A549 (cell line): ENCODE data around the gene FCN1. TPM values are rescaled to one million over a fixed set of nuclear protein-coding genes. Genes with fewer than 3 reads are reported as not detected.

Experiments used
- ATAC-seq, 2 experiments: fragments of 200-7000 bp in 1 of 2; fragments of >200 bp in 1 of 2; cut with Nextera tagmentation in 1 of 2; cut with Tn5 transposase in 1 of 2; 3 replicates each; pipeline versions ENCODE4 v1.8.0 to v1.9.1; 2018 to 2020; ENCODE audit warnings: mild to moderate bottlenecking in 1 of 2, moderate library complexity in 1 of 2
- CTCF ChIA-PET: fragments of 300-600 bp; sonication (Branson Sonifier 250); formaldehyde crosslinking; extraction: SDS; loops from one replicate; lab custom pipeline; 2021; ENCODE audit warnings: antibody characterized with exemption, inconsistent platforms; lab: Yijun Ruan, JAX
- POLR2A ChIA-PET: fragments of 350-600 bp; formaldehyde crosslinking; extraction: SDS; loops from one replicate; lab custom pipeline; 2021; ENCODE audit warnings: antibody characterized with exemption, inconsistent platforms; lab: Yijun Ruan, JAX
- DNase-seq, 2 experiments: peaks; one replicate each; pipeline versions ENCODE4 v3.0.0 to v3.0.0-alpha.2; 2011 to 2016; ENCODE audit warnings: low read depth in 1 of 2, low spot score in 1 of 2
- FAIRE-seq: peaks from 2 replicates; lab custom pipeline; 2011; peaks lifted over from hg19 to GRCh38; lab: Jason Lieb, UNC
- H3K27ac ChIP-seq, 2 experiments: fragments of >200 bp; sonication (Bioruptor Twin); formaldehyde crosslinking; 3 replicates each; pipeline ENCODE4 v1.5.1; 2016 to 2017
- H3K4me1 ChIP-seq: fragments of >200 bp; sonication (Bioruptor Twin); formaldehyde crosslinking; 3 replicates; pipeline ENCODE4 v1.6.1; 2016
- H3K4me2 ChIP-seq: fragments of >200 bp; sonication (Bioruptor Twin); formaldehyde crosslinking; 3 replicates; pipeline ENCODE4 v1.6.1; 2016
- H3K4me3 ChIP-seq: fragments of >200 bp; sonication (Bioruptor Twin); formaldehyde crosslinking; 3 replicates; pipeline ENCODE4 v1.5.1; 2016
- H3K9me3 ChIP-seq: fragments of >200 bp; sonication (Bioruptor Twin); formaldehyde crosslinking; 3 replicates; pipeline ENCODE4 v1.6.1; 2016
- BHLHE40 ChIP-seq: IDR thresholded peaks from 2 replicates; pipeline ENCODE4 v1.6.1; 2012; ENCODE audit warnings: low read depth, low read length, inconsistent platforms
- CBX2 ChIP-seq: fragments of 200-600 bp; sonication (generic); IDR thresholded peaks from 2 replicates; pipeline ENCODE4 v1.6.1; 2016; ENCODE audit warnings: low read depth, mild to moderate bottlenecking, borderline replicate concordance
- CHD2 ChIP-seq: fragments of 150-350 bp; IDR thresholded peaks from 2 replicates; pipeline ENCODE4 v1.6.1; 2014; ENCODE audit warnings: low read length; ENCODE audit not compliant: partially characterized antibody
- EHMT2 ChIP-seq: fragments of 200-600 bp; sonication (generic); IDR thresholded peaks from 2 replicates; pipeline ENCODE4 v1.6.1; 2016; ENCODE audit warnings: antibody characterized with exemption, low read depth, mild to moderate bottlenecking, moderate library complexity
- EP300 ChIP-seq, 2 experiments: fragments of >200 bp; sonication (Bioruptor Twin); formaldehyde crosslinking; IDR thresholded peaks; 2 replicates in 1 of 2; 3 replicates in 1 of 2; pipeline ENCODE4 v1.6.1; 2016 to 2017
- FOSB ChIP-seq: fragments of 250-450 bp; sonication (Bioruptor Pico); IDR thresholded peaks from 2 replicates; pipeline ENCODE4 v1.5.0; 2020; ENCODE audit warnings: mild to moderate bottlenecking, moderate library complexity
- FOSL2 ChIP-seq, 2 experiments: fragments of 450-650 bp in 1 of 2; fragments of >200 bp in 1 of 2; sonication (Bioruptor Twin) in 1 of 2; formaldehyde crosslinking; IDR thresholded peaks; 2 replicates each; pipeline versions ENCODE4 v1.5.0 to v1.6.1; 2016 to 2020; ENCODE audit warnings: mild to moderate bottlenecking in 1 of 2, moderate library complexity in 1 of 2
- GATA3 ChIP-seq: IDR thresholded peaks from 2 replicates; pipeline ENCODE4 v1.6.1; 2012; ENCODE audit warnings: borderline replicate concordance
- HDAC2 ChIP-seq: fragments of 200-600 bp; sonication (generic); IDR thresholded peaks from 2 replicates; pipeline ENCODE4 v1.6.1; 2016
- HEYL ChIP-seq: fragments of 250-450 bp; sonication (Bioruptor Pico); IDR thresholded peaks from 2 replicates; pipeline ENCODE4 v1.8.0; 2021; ENCODE audit warnings: mild to moderate bottlenecking, moderate library complexity
- JUN ChIP-seq, 2 experiments: fragments of >200 bp; sonication (Bioruptor Twin); formaldehyde crosslinking; IDR thresholded peaks; 2 replicates in 1 of 2; 3 replicates in 1 of 2; pipeline ENCODE4 v1.6.1; 2016 to 2017
- MAZ ChIP-seq: fragments of 150-350 bp; IDR thresholded peaks from 2 replicates; pipeline ENCODE4 v1.6.1; 2014; ENCODE audit warnings: antibody characterized with exemption, low read depth, low read length, borderline replicate concordance
- NPAS2 ChIP-seq: fragments of 250-450 bp; sonication (Bioruptor Pico); IDR thresholded peaks from 2 replicates; pipeline ENCODE4 v1.8.0; 2022; ENCODE audit warnings: mild to moderate bottlenecking, moderate library complexity, borderline replicate concordance
- RNF2 ChIP-seq: fragments of 200-600 bp; sonication (generic); IDR thresholded peaks from 2 replicates; pipeline ENCODE4 v1.6.1; 2016; ENCODE audit warnings: low read depth, mild to moderate bottlenecking, antibody characterized with exemption, moderate library complexity, borderline replicate concordance
- TFCP2L1 ChIP-seq: fragments of 250-450 bp; sonication (Bioruptor Pico); IDR thresholded peaks from 2 replicates; pipeline ENCODE4 v1.5.0; 2021; ENCODE audit warnings: mild to moderate bottlenecking
- TP53 ChIP-seq: fragments of 250-450 bp; sonication (Bioruptor Pico); IDR thresholded peaks from 2 replicates; pipeline ENCODE4 v1.5.0; 2021; ENCODE audit warnings: mild to moderate bottlenecking, moderate library complexity
- WGBS: methylation state at CpG from one replicate; pipeline ENCODE4 v1.1.6; 2017; ENCODE audit errors: missing lambda C conversion rate; 5-methylcytosine and 5-hydroxymethylcytosine counted together
- polyA plus RNA-seq, 4 experiments: library from polyadenylated mRNA; depleted of rRNA in 3 of 4; stranded (reverse); fragments of >200 nt; fragmentation: RNase III in 1 of 4; extraction: RNeasy Plus Mini Kit Qiagen cat#74134 plus additional on column Dnase treatment in 1 of 4; gene quantifications; 2 replicates in 3 of 4; 3 replicates in 1 of 4; pipeline ENCODE4 v1.2.3, GENCODE V29; 2011 to 2017
- TF ChIP-seq, protein P1 (sequence below): fragments of 150-350 bp; IDR thresholded peaks from 2 replicates; pipeline ENCODE4 v1.6.1; 2014; ENCODE audit warnings: low read depth, mild to moderate bottlenecking, low read length
- TF ChIP-seq, protein P2 (sequence below): fragments of 450-650 bp; IDR thresholded peaks from 2 replicates; pipeline ENCODE4 v1.6.1; 2014; ENCODE audit warnings: antibody characterized with exemption
- TF ChIP-seq, protein P3 (sequence below): IDR thresholded peaks from 2 replicates; pipeline ENCODE4 v1.6.1; 2012
- TF ChIP-seq, protein P4 (sequence below): IDR thresholded peaks from 2 replicates; pipeline ENCODE4 v1.6.1; 2012; ENCODE audit warnings: low read depth, borderline replicate concordance

The FCN1 gene
- polyA plus RNA-seq, 2 of the 4 experiments (the other 2 are of a cell fraction): not detected

DNA sequence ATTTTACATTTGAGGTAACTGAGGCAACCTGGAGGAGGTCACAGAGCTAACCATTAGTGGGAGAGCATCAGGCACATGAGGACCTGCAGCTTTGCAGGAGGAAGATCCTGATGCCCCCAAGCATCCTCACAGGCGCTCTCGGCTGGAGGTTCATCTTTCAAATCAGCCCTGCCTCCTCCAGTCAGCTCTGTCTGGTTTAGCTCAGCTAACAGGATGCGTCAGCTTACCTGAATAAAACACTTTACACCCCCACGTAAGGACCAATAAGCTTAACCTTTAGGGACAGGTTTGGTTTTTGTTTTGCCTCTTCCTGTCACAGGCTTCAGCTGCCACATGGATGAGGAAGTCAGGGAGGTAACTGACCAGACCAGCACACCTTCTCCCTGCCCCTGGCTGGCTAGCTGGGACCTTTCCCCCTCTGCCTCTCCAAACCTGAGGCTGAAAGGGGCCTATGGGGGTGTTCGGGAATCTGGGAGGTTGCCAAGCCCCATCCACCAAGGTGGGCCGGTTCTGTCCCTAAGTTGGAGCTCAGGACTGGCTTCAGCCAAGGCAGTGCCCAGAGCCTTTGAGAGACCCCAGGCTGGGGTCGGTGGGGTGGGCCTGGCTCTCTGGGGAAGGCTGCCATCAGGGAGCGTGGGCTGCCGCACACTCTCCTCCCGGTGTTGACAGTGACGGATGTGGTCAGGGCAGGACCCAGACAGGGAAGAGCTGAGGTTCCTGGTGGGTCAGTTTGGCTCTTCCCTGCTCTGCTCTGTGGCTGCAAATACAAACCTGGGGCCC lies 20.0 kb upstream of the FCN1 start:
- no peak overlapping the region for H3K27ac ChIP-seq
- no peaks in the 10 kb centered on the region for H3K4me1 ChIP-seq
- WGBS: 60% methylated on average over 9 of the region's 11 CpGs
- no peak overlapping the region for H3K4me2 ChIP-seq
- DNase-seq: no peak
- FAIRE-seq: no peak
- TF ChIP-seq FOSL2 (IDR thresholded peaks at IDR 0.05) (no peak), FOSL2 (CRISPR knock-in tag; IDR thresholded peaks at IDR 0.05) (no peak), RNF2 (no peak), GATA3 (no peak), MAZ (no peak), HDAC2 (no peak), NPAS2 (no peak), BHLHE40 (no peak), FOSB (no peak)
- TF ChIP-seq, protein P1, sequence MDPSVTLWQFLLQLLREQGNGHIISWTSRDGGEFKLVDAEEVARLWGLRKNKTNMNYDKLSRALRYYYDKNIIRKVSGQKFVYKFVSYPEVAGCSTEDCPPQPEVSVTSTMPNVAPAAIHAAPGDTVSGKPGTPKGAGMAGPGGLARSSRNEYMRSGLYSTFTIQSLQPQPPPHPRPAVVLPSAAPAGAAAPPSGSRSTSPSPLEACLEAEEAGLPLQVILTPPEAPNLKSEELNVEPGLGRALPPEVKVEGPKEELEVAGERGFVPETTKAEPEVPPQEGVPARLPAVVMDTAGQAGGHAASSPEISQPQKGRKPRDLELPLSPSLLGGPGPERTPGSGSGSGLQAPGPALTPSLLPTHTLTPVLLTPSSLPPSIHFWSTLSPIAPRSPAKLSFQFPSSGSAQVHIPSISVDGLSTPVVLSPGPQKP: no peak
- ChIA-PET CTCF (interaction anchor here (0.9 to 1.8 kb wide), 3 partner anchors 16 to 22 kb away, joined by 3 to 5 read pairs (median 3); no protein-coding TSS in a partner anchor), POLR2A (no interaction called here)
- H3K9me3 ChIP-seq: no peaks in the 10 kb centered on the region
- no peak overlapping the region for H3K4me3 ChIP-seq
- no peak for ATAC-seq

DNA sequence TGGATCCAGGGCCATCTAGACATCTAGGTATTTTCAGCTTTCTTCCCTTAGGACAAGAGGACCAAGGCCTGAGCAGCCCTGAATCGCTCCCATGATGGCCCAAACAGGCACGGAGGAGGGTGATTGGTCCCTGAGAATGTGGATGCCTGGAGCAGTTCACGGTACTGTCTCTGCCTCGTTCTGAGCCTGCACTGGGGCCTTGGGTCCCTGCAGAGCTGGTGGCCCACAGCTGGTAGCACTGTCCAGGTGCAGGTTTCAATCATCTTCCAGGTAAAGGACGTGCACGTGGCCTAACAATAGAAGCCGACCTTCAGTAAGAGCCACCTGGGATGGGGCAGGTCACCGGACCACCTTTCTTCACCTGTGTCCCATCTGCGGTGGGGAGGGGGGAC lies 19.4 kb upstream of the FCN1 start:
- DNase-seq (no peak), FAIRE-seq (no peak), ATAC-seq (no peak)
- ChIA-PET CTCF (interaction anchor here (1.3 kb wide), 1 partner anchor 14 kb away, joined by 3 read pairs; no protein-coding TSS in a partner anchor), POLR2A (no interaction called here)
- H3K4me2 ChIP-seq: no peak overlapping the region
- no peak overlapping the region for H3K4me3 ChIP-seq
- H3K4me1 ChIP-seq: no peaks in the 10 kb centered on the region
- H3K9me3 ChIP-seq: no peaks in the 10 kb centered on the region
- TF ChIP-seq FOSB: no peak
- 46% methylated on average over 5 of the region's 9 CpGs for WGBS
- H3K27ac ChIP-seq: no peak overlapping the region

DNA sequence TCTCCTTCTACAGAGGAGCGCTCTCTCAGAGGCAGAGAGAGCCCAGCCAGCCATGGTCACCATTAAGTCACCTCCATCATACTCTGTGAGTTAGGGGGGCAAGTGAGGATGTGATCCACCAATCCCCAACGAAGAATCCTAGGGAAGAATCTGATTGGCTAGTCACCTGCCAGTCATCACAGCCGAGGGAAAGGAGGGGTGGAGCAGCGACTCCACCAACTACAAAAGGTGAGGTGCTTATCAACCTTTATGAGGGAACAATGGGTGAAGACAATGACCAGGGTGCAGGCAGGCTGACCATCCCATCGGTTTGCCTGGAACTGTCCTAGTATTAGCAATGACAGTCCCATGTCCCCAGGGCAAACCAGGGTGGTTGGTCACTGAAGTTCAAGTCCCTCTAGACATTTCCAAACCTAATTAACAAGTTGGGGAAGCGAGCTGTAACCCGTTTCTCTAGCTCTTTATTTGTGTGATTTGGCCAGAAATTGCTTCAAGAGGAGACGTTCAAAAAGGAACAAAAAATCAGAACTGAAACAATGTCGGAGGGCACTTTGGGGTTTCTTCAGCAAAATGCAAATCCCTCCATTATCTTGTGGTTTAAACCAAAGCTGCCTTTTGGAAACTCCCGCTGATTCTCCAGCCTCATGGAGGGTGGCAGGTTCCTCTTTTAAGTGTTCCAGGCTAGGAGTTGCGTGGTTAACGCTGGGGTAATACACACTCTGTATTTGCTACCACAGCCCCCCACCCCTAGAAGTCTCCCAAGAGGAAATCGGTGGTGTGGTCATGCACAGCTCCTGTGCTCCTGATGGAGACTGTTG lies 18.8 kb upstream of the FCN1 start:
- FAIRE-seq (no peak), DNase-seq (no peak), ATAC-seq (no peak)
- CTCF ChIA-PET: interaction anchor here (1.3 kb wide), 1 partner anchor 13 kb away, joined by 3 read pairs; no protein-coding TSS in a partner anchor
- Histone ChIP-seq H3K27ac (no peak overlapping the region), H3K4me1 (no peaks in the 10 kb centered on the region), H3K4me2 (no peak overlapping the region), H3K9me3 (no peaks in the 10 kb centered on the region), H3K4me3 (no peak overlapping the region)
- no peak for TF ChIP-seq CHD2
- no peak for TF ChIP-seq HEYL
- TF ChIP-seq CBX2: no peak
- TF ChIP-seq, protein P1: no peak
- TF ChIP-seq, protein P2, sequence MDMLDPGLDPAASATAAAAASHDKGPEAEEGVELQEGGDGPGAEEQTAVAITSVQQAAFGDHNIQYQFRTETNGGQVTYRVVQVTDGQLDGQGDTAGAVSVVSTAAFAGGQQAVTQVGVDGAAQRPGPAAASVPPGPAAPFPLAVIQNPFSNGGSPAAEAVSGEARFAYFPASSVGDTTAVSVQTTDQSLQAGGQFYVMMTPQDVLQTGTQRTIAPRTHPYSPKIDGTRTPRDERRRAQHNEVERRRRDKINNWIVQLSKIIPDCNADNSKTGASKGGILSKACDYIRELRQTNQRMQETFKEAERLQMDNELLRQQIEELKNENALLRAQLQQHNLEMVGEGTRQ: no peak
- TF ChIP-seq EP300 (IDR thresholded peaks at IDR 0.05): no peak
- no peak for TF ChIP-seq TP53 (CRISPR knock-in tag)
- TF ChIP-seq, protein P3, sequence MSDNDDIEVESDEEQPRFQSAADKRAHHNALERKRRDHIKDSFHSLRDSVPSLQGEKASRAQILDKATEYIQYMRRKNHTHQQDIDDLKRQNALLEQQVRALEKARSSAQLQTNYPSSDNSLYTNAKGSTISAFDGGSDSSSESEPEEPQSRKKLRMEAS: no peak
- TF ChIP-seq TFCP2L1 (CRISPR knock-in tag): no peak
- TF ChIP-seq BHLHE40: no peak
- TF ChIP-seq, protein P4, sequence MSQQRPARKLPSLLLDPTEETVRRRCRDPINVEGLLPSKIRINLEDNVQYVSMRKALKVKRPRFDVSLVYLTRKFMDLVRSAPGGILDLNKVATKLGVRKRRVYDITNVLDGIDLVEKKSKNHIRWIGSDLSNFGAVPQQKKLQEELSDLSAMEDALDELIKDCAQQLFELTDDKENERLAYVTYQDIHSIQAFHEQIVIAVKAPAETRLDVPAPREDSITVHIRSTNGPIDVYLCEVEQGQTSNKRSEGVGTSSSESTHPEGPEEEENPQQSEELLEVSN: no peak
- no peak for TF ChIP-seq JUN (IDR thresholded peaks at IDR 0.05)
- no peak for TF ChIP-seq EHMT2
- POLR2A ChIA-PET: no interaction called here
- 40% methylated on average over 12 of the region's 13 CpGs for WGBS
